GM19025 (cell line): ENCODE measurements around the gene TUBB4B.

Experiments
- ATAC-seq: cut with Tn5 transposase; IDR thresholded peaks from one replicate; pipeline ENCODE4 v1.9.1; 2021; ENCODE audit warnings: mild to moderate bottlenecking, low read depth, moderate library complexity; ENCODE audit not compliant: unreplicated experiment

The TUBB4B gene

GRCh38 chr9:137211532-137211931 is 29.6 kb upstream of the TUBB4B start:
- ATAC-seq = no peak

- no peak for ATAC-seq
Observed at GRCh38 chr9:137212520-137212919, 28.6 kb upstream of the TUBB4B start.

- no peak for ATAC-seq
Observed at GRCh38 chr9:137213160-137214060, 27.7 kb upstream of the TUBB4B start.

GRCh38 chr9:137214620-137215019 is 26.5 kb upstream of the TUBB4B start:
- ATAC-seq = no peak

GRCh38 chr9:137215196-137215986 is 25.7 kb upstream of the TUBB4B start:
- no peak for ATAC-seq

GRCh38 chr9:137216188-137216965 is 24.7 kb upstream of the TUBB4B start:
- ATAC-seq = no peak

GRCh38 chr9:137217276-137218211 is 23.5 kb upstream of the TUBB4B start:
- ATAC-seq = no peak

- ATAC-seq = no peak
Observed at GRCh38 chr9:137218212-137218753, 22.8 kb upstream of the TUBB4B start.

- no peak for ATAC-seq
Observed at GRCh38 chr9:137218754-137219271, 22.3 kb upstream of the TUBB4B start.

- no peak for ATAC-seq
Observed at GRCh38 chr9:137219757-137220316, 21.2 kb upstream of the TUBB4B start.

GRCh38 chr9:137220317-137221094 is 20.6 kb upstream of the TUBB4B start:
- ATAC-seq = no peak

GRCh38 chr9:137221095-137221505 is 20.0 kb upstream of the TUBB4B start:
- ATAC-seq = no peak

GRCh38 chr9:137221506-137222111 is 19.5 kb upstream of the TUBB4B start:
- no peak for ATAC-seq

- ATAC-seq = no peak
Observed at GRCh38 chr9:137222190-137223077, 18.7 kb upstream of the TUBB4B start, which contains the start of gene RNF208. Gene RNF208, minus strand, starts transcription at chr9:137222240. Its CDS starts 1,028 bp downstream, at chr9:137221212.

- peak; percentile 69 for ATAC-seq
Observed at GRCh38 chr9:137223078-137223970, 17.8 kb upstream of the TUBB4B start.
